SK-N-SH treated with all-trans-retinoic acid at 6 μM for 48 hours (cell line): ENCODE results near the gene JDP2.

Source experiments
- ARNTL ChIP-seq: fragments of 450-650 bp; formaldehyde crosslinking; IDR thresholded peaks from 2 replicates; pipeline ENCODE4 v1.5.0; 2020; ENCODE audit warnings: low read depth, mild to moderate bottlenecking, moderate library complexity, borderline replicate concordance
- CSDC2 ChIP-seq: fragments of 250-450 bp; sonication (Bioruptor Pico); IDR thresholded peaks from 2 replicates; pipeline ENCODE4 v1.5.0; 2020; ENCODE audit warnings: mild to moderate bottlenecking, moderate library complexity
- ESRRG ChIP-seq: fragments of 250-450 bp; sonication (Bioruptor Pico); IDR thresholded peaks from 2 replicates; pipeline ENCODE4 v1.6.1; 2021; ENCODE audit warnings: mild to moderate bottlenecking
- GLIS3 ChIP-seq: fragments of 250-450 bp; sonication (Bioruptor Pico); IDR thresholded peaks from 2 replicates; pipeline ENCODE4 v1.5.0; 2020; ENCODE audit warnings: mild to moderate bottlenecking, moderate library complexity
- ISL1 ChIP-seq: fragments of 250-450 bp; sonication (Bioruptor Pico); IDR thresholded peaks from 2 replicates; pipeline ENCODE4 v2.1.2; 2022; ENCODE audit warnings: mild to moderate bottlenecking, moderate library complexity
- OSR1 ChIP-seq: fragments of 250-450 bp; sonication (Bioruptor Pico); IDR thresholded peaks from 2 replicates; pipeline ENCODE4 v1.8.0; 2022; ENCODE audit warnings: moderate library complexity, mild to moderate bottlenecking, inconsistent platforms
- PATZ1 ChIP-seq: fragments of 250-450 bp; sonication (Bioruptor Pico); IDR thresholded peaks from 2 replicates; pipeline ENCODE4 v1.8.0; 2020; ENCODE audit warnings: mild to moderate bottlenecking, moderate library complexity, borderline replicate concordance
- POU6F1 ChIP-seq: fragments of 250-450 bp; sonication (Bioruptor Pico); IDR thresholded peaks from 2 replicates; pipeline ENCODE4 v1.8.0; 2021; ENCODE audit warnings: low read depth, mild to moderate bottlenecking, moderate library complexity, borderline replicate concordance
- PPARA ChIP-seq: fragments of 250-450 bp; sonication (Bioruptor Pico); IDR thresholded peaks from 2 replicates; pipeline ENCODE4 v1.5.0; 2020; ENCODE audit warnings: mild to moderate bottlenecking, borderline replicate concordance
- TCF4 ChIP-seq: fragments of 250-450 bp; sonication (Bioruptor Pico); IDR thresholded peaks from 2 replicates; pipeline ENCODE4 v1.8.0; 2021; ENCODE audit warnings: mild to moderate bottlenecking, moderate library complexity, borderline replicate concordance
- TOX ChIP-seq: fragments of 250-450 bp; sonication (Bioruptor Pico); IDR thresholded peaks from 2 replicates; pipeline ENCODE4 v1.8.0; 2021; ENCODE audit warnings: mild to moderate bottlenecking, moderate library complexity, borderline replicate concordance
- ZFP3 ChIP-seq: fragments of 250-450 bp; sonication (Bioruptor Pico); IDR thresholded peaks from 2 replicates; pipeline ENCODE4 v1.5.0; 2020; ENCODE audit warnings: mild to moderate bottlenecking, moderate library complexity
- ZNF70 ChIP-seq: fragments of 450-650 bp; formaldehyde crosslinking; IDR thresholded peaks from 2 replicates; pipeline ENCODE4 v1.5.0; 2020; ENCODE audit warnings: mild to moderate bottlenecking, moderate library complexity
- ZNF8 ChIP-seq: fragments of 450-650 bp; formaldehyde crosslinking; IDR thresholded peaks from 2 replicates; pipeline ENCODE4 v1.5.0; 2020; ENCODE audit warnings: mild to moderate bottlenecking, moderate library complexity

GRCh38 chr14:75435473-75435872, 7.7 kb downstream of the JDP2 start:
- TF ChIP-seq PATZ1 (CRISPR knock-in tag) (no peak), ISL1 (CRISPR knock-in tag) (no peak), ZFP3 (no peak), ARNTL (no peak), GLIS3 (CRISPR knock-in tag) (no peak), CSDC2 (CRISPR knock-in tag) (no peak), POU6F1 (no peak), ZNF70 (CRISPR knock-in tag) (no peak), ZNF8 (CRISPR knock-in tag) (no peak), OSR1 (no peak), PPARA (CRISPR knock-in tag) (no peak), ESRRG (CRISPR knock-in tag) (no peak), TCF4 (CRISPR knock-in tag) (no peak), TOX (no peak)
